Spleen (tissue), 11 donors: ENCODE results near the gene IMMP2L. TPM values are rescaled to one million over a fixed set of nuclear protein-coding genes. Genes with fewer than 3 reads are reported as not detected.

Experiments
- DNase-seq: peaks from one replicate; pipeline ENCODE4 v3.0.0-alpha.2; 2020
- H3K27ac ChIP-seq, 8 donors: fragments of 200-600 bp; sonication (generic) in 7 of 8; 1 replicate in 4 of 8; 2 replicates in 4 of 8; pipeline versions ENCODE4 v1.5.0 to v1.8.0; 2016 to 2021; ENCODE audit warnings: inconsistent platforms in 4 of 8, mild to moderate bottlenecking in 4 of 8, moderate library complexity in 1 of 8
- H3K27me3 ChIP-seq, 7 donors: fragments of 200-600 bp; sonication (generic) in 6 of 7; replicated peaks in 1 of 7; 1 replicate in 4 of 7; 2 replicates in 3 of 7; pipeline versions ENCODE4 v1.5.0 to v1.8.0; 2016 to 2021; ENCODE audit warnings: inconsistent platforms in 3 of 7, mild to moderate bottlenecking in 1 of 7
- H3K36me3 ChIP-seq, 6 donors: fragments of 200-600 bp; sonication (generic) in 5 of 6; 1 replicate in 4 of 6; 2 replicates in 2 of 6; pipeline versions ENCODE4 v1.5.0 to v1.8.0; 2016 to 2021; ENCODE audit warnings: inconsistent platforms in 2 of 6
- H3K4me1 ChIP-seq, 6 donors: fragments of 200-600 bp; sonication (generic) in 5 of 6; 1 replicate in 3 of 6; 2 replicates in 3 of 6; pipeline versions ENCODE4 v1.5.0 to v1.8.0; 2016 to 2021; ENCODE audit warnings: inconsistent platforms in 3 of 6
- H3K4me3 ChIP-seq, 8 donors: fragments of 200-600 bp; sonication (generic) in 7 of 8; 1 replicate in 4 of 8; 2 replicates in 4 of 8; pipeline versions ENCODE4 v1.5.0 to v1.8.0; 2016 to 2021; ENCODE audit warnings: inconsistent platforms in 4 of 8, mild to moderate bottlenecking in 4 of 8, moderate library complexity in 2 of 8
- H3K9me3 ChIP-seq, 8 donors: fragments of 200-600 bp; sonication (generic) in 7 of 8; 1 replicate in 4 of 8; 2 replicates in 4 of 8; pipeline versions ENCODE4 v1.5.0 to v1.8.0; 2016 to 2021; ENCODE audit warnings: inconsistent platforms in 4 of 8
- POLR2A ChIP-seq, 3 donors: fragments of 450-650 bp; IDR thresholded peaks; one replicate each; pipeline ENCODE4 v1.5.1; 2017; ENCODE audit warnings: antibody characterized with exemption in 3 of 3, mild to moderate bottlenecking in 1 of 3
- POLR2AphosphoS5 ChIP-seq, 3 donors: sonication (generic); formaldehyde crosslinking; IDR thresholded peaks; one replicate each; pipeline ENCODE4 v1.5.1; 2017; ENCODE audit warnings: antibody characterized with exemption in 3 of 3
- WGBS, 5 donors: extraction: QIAGEN DNeasy Blood & Tissue Kit in 3 of 5; methylation state at CpG; one replicate each; pipeline versions ENCODE4 v1.1.5 to v1.1.7; 2013 to 2018; 5-methylcytosine and 5-hydroxymethylcytosine counted together
- intact Hi-C: fragments of 100-400 bp; cut with DNase I; formaldehyde crosslinking; loops from one replicate; pipeline ENCODE4 v1.15.0; 2023; ENCODE audit warnings: low total_unique reads
- polyA plus RNA-seq, 3 donors: library from polyadenylated mRNA; stranded (reverse); fragments of 200-250 nt; gene quantifications; one replicate each; pipeline ENCODE4 v1.2.1, GENCODE V29; 2013
- total RNA-seq, 7 donors: library from RNA; depleted of rRNA in 3 of 7; stranded (reverse); fragments of >200 nt in 3 of 7; fragmentation: NEBNext Ultra II Directional in 4 of 7; extraction: Animal tissue kit (Norgen Biotek cat#: 25700) in 4 of 7; gene quantifications; one replicate each; pipeline versions ENCODE4 v1.1.0 to v1.2.1, GENCODE V29; 2016 to 2021
- TF ChIP-seq, protein P1 (sequence below), 11 experiments: fragments of 200-600 bp in 7 of 11; fragments of 450-650 bp in 4 of 11; sonication (generic) in 4 of 11; IDR thresholded peaks in 8 of 11; conservative IDR thresholded peaks in 3 of 11; 1 replicate in 7 of 11; 2 replicates in 4 of 11; pipeline versions ENCODE4 v1.4.0 to v1.8.0; 2016 to 2021; ENCODE audit warnings: antibody characterized with exemption in 11 of 11, inconsistent platforms in 4 of 11, mild to moderate bottlenecking in 1 of 11
- donor health status: healthy with polysubstance abuse.
- donor health status: DM: no; HTN: no; CAD: no; lungs with moderate emphysema.
- donor health status: DM: no; HTN: no; CAD: no.
- donor health status: Bipolar disorder and iron deficiency.
- donor health status: healthy.
- donor health status: DM: no; HTN: no; CAD: no.
- donor health status: DM: yes; HTN: yes; CAD: no.

IMMP2L gene
- total and polyA plus RNA-seq, 10 donors, result 6.5 to 32.7 (median 9.8) TPM

DNA sequence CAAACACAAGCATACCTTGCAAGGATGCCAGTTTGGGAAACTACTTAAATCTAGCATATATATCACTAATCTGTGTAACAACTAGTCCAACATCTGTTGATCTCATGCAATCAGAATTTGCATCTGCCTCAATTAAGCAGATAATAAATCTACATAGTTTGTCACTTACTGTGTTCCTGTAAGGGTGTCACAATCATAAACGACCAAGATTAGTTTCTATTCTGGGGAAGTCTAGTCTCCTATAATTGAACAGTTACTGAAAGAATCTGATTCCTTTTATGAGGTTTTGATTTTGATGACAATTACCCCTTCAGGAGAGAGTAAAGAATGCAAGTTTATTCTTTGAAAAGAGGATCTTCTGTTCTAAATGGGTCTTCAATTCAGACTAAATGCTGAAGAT, 556.8 kb downstream of the IMMP2L start:
- 37 to 59% (median 45%) methylated on average over 1 of the region's 1 CpG for WGBS, 5 donors
- H3K27me3 ChIP-seq, result no peaks in the 10 kb centered on the region

DNA sequence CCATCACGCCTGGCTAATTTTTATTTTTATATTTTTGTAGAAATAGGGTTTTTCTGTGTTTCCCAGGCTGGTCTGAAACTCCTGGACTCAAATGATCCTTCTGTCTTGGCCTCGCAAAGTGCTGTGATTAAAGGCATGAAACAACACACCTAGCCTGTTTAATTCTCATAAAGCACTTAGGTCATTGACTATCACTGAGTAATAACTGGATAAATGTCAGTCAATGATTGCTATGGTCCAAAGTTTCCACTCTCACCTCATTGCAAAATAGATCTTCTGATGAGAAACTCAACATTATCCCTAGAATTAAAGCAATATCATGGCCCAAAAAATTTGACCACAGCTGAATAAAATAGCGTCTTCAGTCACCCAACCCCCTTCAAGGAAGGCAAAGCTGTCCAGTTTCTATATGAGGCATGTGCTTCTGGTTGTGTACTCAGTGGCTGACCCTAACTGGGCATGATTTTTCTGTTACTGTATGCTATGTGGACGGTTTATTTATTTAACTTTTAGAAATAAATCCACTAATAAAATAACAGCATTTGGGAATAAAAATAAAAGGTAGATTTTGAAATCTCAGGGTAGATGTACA, 557.9 kb downstream of the IMMP2L start:
- no peak for DNase-seq
- Histone ChIP-seq H3K4me3 (no peak overlapping the region), H3K4me1 (no peaks in the 10 kb centered on the region), H3K27ac (no peak overlapping the region), H3K27me3 (no peaks in the 10 kb centered on the region), H3K36me3 (no peaks in the 10 kb centered on the region), H3K9me3 (no peaks in the 10 kb centered on the region)
- 83 to 96% (median 90%) methylated on average over 4 of the region's 4 CpGs for WGBS, 5 donors
- intact Hi-C loops, result no loop called here
- no peak for TF ChIP-seq POLR2A (IDR thresholded peaks at IDR 0.05)
- TF ChIP-seq, protein P1, sequence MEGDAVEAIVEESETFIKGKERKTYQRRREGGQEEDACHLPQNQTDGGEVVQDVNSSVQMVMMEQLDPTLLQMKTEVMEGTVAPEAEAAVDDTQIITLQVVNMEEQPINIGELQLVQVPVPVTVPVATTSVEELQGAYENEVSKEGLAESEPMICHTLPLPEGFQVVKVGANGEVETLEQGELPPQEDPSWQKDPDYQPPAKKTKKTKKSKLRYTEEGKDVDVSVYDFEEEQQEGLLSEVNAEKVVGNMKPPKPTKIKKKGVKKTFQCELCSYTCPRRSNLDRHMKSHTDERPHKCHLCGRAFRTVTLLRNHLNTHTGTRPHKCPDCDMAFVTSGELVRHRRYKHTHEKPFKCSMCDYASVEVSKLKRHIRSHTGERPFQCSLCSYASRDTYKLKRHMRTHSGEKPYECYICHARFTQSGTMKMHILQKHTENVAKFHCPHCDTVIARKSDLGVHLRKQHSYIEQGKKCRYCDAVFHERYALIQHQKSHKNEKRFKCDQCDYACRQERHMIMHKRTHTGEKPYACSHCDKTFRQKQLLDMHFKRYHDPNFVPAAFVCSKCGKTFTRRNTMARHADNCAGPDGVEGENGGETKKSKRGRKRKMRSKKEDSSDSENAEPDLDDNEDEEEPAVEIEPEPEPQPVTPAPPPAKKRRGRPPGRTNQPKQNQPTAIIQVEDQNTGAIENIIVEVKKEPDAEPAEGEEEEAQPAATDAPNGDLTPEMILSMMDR (IDR thresholded peaks at IDR 0.05 in 8 of 11, conservative IDR thresholded peaks at IDR 0.05 in 3 of 11), result no peak
- TF ChIP-seq POLR2AphosphoS5 (IDR thresholded peaks at IDR 0.05), result no peak

More for the DNA sequence above, 556.8 kb downstream of the IMMP2L start:
- Histone ChIP-seq H3K36me3 (no peaks in the 10 kb centered on the region), H3K4me1 (no peaks in the 10 kb centered on the region), H3K9me3 (no peaks in the 10 kb centered on the region), H3K27ac (no peak overlapping the region), H3K4me3 (no peak overlapping the region)
- DNase-seq, result no peak
- TF ChIP-seq, protein P1 (IDR thresholded peaks at IDR 0.05 in 8 of 11, conservative IDR thresholded peaks at IDR 0.05 in 3 of 11), result no peak
- no peak for TF ChIP-seq POLR2AphosphoS5 (IDR thresholded peaks at IDR 0.05)
- TF ChIP-seq POLR2A (IDR thresholded peaks at IDR 0.05), result no peak
- intact Hi-C loops, result no loop called here

- no peak overlapping the region for H3K4me3 ChIP-seq
- no peak overlapping the region for H3K27ac ChIP-seq
- no peaks in the 10 kb centered on the region for H3K36me3 ChIP-seq
- no peaks in the 10 kb centered on the region for H3K27me3 ChIP-seq
- no peaks in the 10 kb centered on the region for H3K9me3 ChIP-seq
- intact Hi-C loops, result no loop called here
- TF ChIP-seq POLR2AphosphoS5 (IDR thresholded peaks at IDR 0.05), result no peak
- TF ChIP-seq, protein P1 (IDR thresholded peaks at IDR 0.05 in 8 of 11, conservative IDR thresholded peaks at IDR 0.05 in 3 of 11), result no peak
- TF ChIP-seq POLR2A (IDR thresholded peaks at IDR 0.05), result no peak
- no peak for DNase-seq
- no peaks in the 10 kb centered on the region for H3K4me1 ChIP-seq
These were observed 558.4 kb downstream of the IMMP2L start for GRCh38 chr7:111003883-111004282.

DNA sequence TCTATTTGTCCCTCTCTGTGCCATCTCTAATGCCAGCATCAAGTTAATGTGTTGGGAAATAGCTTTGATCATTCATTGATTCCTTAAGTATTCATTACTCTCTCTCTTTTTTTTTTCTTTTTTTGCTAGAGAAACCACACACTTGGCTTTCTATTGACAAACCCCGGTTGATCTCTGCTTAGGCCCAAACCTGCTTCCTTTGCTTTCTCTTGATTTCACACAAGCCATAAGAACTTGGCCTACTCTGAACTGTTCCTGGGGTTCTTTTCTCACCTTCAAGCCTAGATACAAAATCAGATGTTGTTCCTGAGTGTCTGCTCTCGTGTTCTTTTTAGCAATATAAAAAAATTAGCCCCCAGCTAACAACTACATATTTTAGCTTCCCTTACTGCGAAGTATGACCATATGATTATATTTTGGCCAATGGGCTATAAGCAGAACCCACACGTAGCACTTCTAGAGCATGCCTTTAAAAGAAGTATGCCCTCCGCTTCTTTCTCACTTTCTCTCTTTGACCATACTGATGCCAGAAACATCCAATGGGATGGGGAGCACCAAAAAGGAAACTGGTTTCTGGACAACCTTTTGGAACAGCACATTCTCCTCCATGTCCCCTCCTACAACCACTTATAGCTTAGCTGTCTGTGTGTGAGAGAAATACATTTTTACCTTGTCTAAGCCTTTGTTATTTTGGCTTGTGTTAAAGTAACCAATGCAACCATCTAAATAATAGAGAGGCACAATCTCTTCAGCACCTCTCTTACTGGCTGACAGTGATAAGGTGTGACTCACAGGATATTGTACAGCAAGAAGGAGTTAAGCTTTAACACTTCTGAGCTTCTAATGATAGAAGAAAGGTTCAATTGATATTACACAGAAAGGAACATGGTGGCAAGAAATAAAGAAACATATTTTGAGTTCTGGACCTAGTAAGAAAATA, 568.0 kb downstream of the IMMP2L start:
- no peak overlapping the region for H3K27ac ChIP-seq
- DNase-seq, result no peak
- WGBS, 5 donors, result 86 to 90% (median 89%) methylated on average over 5 of the region's 5 CpGs

More for the DNA sequence above, 568.0 kb downstream of the IMMP2L start:
- intact Hi-C loops, result no loop called here
- H3K4me3 ChIP-seq, result no peak overlapping the region
- no peaks in the 10 kb centered on the region for H3K4me1 ChIP-seq
- no peaks in the 10 kb centered on the region for H3K9me3 ChIP-seq
- TF ChIP-seq POLR2AphosphoS5 (IDR thresholded peaks at IDR 0.05) (no peak), POLR2A (IDR thresholded peaks at IDR 0.05) (no peak)
- TF ChIP-seq, protein P1 (IDR thresholded peaks at IDR 0.05 in 8 of 11, conservative IDR thresholded peaks at IDR 0.05 in 3 of 11), result no peak
- H3K36me3 ChIP-seq, result no peaks in the 10 kb centered on the region
- H3K27me3 ChIP-seq, result no peaks in the 10 kb centered on the region
